ENCODE measurements around the gene HRH1.

- TF ChIP-seq CTCF (tag by site-specific recombination; IDR thresholded peaks at IDR 0.05) (no peak), ZNF302 (tag by site-specific recombination; IDR thresholded peaks at IDR 0.05; ENCODE audit: low read depth) (no peak), ZNF221 (tag by site-specific recombination; IDR thresholded peaks at IDR 0.05; ENCODE audit: borderline replicate concordance) (no peak), ZNF18 (tag by site-specific recombination; IDR thresholded peaks at IDR 0.05) (no peak), ZNF639 (tag by site-specific recombination; IDR thresholded peaks at IDR 0.05) (no peak), ZNF660 (tag by site-specific recombination; IDR thresholded peaks at IDR 0.05) (no peak), BCL6B (tag by site-specific recombination; IDR thresholded peaks at IDR 0.05) (no peak)
Measured at GRCh38 chr3:11173828-11174465, 19.7 kb downstream of the HRH1 start.

All from HEK293 (cell line).